ENCODE data around the gene ITGBL1.

Gene ITGBL1

DNA sequence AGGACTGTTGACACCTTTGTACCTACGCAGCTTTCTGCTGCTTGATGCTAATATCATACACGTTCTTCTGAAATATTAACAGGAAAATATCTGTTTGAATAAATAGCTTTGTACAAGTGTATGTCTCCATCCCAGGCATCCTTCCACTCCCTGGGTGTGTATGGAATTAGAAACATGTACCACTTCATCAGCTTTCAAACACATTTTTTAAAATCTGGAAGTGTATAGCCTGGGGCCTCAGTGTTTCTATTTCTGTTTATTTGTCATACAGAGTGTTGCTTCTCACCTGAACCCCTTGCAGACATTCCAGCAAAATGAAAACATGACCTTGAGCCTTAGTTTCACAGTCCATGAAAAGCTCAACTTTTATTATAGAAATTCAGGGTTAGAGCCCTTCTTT is 168.6 kb downstream of the ITGBL1 start:
- Histone ChIP-seq H2AK5ac (ENCODE audit: low read length, severe bottlenecking) (no peak overlapping the region), H2AFZ (ENCODE audit: low read depth, low read length) (no peak overlapping the region), H3K4me3 (ENCODE audit: insufficient read depth in 1 of 2, low read depth in 1 of 2, low read length in 2 of 2) (no peak overlapping the region), H4K8ac (ENCODE audit: low read length) (no peak overlapping the region), H3K9me3 (ENCODE audit: control insufficient read depth, low read length) (no peaks in the 10 kb centered on the region), H3K18ac (ENCODE audit: low read depth in 1 of 2, low read length in 2 of 2) (no peak overlapping the region), H2BK120ac (ENCODE audit: low read depth, low read length) (no peak overlapping the region), H2BK5ac (ENCODE audit: low read depth, low read length, poor library complexity, severe bottlenecking) (no peak overlapping the region), H3K23ac (ENCODE audit: low read length in 2 of 2) (no peak overlapping the region), H2BK12ac (ENCODE audit: low read length in 2 of 2) (no peak overlapping the region), H3K27ac (ENCODE audit: low read length, poor library complexity, severe bottlenecking) (no peak overlapping the region), H2BK15ac (ENCODE audit: low read depth, poor library complexity, severe bottlenecking) (no peak overlapping the region), H4K91ac (ENCODE audit: low read length) (no peak overlapping the region), H3K4me1 (ENCODE audit: control insufficient read depth, insufficient read depth, low read depth, low read length) (peaks cover 3% of the 10 kb centered on the region), H3K4me2 (ENCODE audit: low read length, poor library complexity, severe bottlenecking) (no peak overlapping the region), H3K14ac (ENCODE audit: low read length in 2 of 2) (no peak overlapping the region), H3K4ac (ENCODE audit: low read depth in 1 of 2, low read length in 2 of 2) (no peak overlapping the region), H3K9ac (ENCODE audit: low read length) (no peak overlapping the region), H3K27me3 (ENCODE audit: control insufficient read depth in 1 of 2, insufficient read depth in 1 of 2, low read length in 2 of 2) (no peaks in the 10 kb centered on the region), H3K36me3 (ENCODE audit: control insufficient read depth in 1 of 2, insufficient read depth in 2 of 2, low read depth in 1 of 2, low read length in 2 of 2) (peaks cover 0 to 4% of the 10 kb centered on the region in 2 experiments), H3K79me1 (replicated peaks; ENCODE audit: low read length, poor library complexity, severe bottlenecking) (no peaks in the 10 kb centered on the region)
- WGBS, result no CpG with 5 or more reads among the region's 2 CpGs
- DNase-seq, result no peak

DNA sequence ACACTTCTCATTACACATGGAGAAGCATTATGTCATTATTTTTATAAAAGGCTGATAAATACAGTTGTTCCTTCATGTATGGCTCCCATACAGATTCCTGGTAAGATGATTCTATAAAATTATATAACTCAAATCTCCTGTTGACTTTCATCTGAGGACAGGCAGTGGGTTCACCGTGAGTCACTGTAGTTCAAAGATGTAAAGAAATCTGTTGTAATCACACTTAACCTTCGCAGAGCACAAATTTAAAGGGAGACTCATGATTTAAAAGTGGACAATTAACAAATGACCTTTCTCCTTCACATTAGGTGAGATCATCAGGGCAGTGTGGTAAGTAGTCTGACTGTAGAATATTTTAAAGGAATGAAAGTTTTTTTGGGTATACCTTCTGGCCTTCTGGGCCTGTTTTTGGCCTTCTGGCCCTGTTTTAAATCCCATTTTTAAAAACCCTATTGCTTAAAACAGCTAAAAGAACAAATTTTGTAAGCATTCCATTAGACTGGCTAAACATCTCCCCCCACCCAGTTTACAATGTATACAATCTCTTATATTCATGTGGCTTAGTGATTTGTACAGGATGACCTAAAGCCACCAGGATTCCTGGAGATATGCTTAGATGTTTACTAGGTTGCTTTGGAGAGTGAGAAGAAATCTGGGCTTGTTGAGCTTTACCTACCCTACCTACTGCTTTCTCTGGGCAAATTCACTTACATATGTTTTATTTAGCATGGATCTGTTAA is 171.2 kb downstream of the ITGBL1 start:
- no peaks in the 10 kb centered on the region for H3K9me3 ChIP-seq (ENCODE audit: control insufficient read depth, low read length)

DNA sequence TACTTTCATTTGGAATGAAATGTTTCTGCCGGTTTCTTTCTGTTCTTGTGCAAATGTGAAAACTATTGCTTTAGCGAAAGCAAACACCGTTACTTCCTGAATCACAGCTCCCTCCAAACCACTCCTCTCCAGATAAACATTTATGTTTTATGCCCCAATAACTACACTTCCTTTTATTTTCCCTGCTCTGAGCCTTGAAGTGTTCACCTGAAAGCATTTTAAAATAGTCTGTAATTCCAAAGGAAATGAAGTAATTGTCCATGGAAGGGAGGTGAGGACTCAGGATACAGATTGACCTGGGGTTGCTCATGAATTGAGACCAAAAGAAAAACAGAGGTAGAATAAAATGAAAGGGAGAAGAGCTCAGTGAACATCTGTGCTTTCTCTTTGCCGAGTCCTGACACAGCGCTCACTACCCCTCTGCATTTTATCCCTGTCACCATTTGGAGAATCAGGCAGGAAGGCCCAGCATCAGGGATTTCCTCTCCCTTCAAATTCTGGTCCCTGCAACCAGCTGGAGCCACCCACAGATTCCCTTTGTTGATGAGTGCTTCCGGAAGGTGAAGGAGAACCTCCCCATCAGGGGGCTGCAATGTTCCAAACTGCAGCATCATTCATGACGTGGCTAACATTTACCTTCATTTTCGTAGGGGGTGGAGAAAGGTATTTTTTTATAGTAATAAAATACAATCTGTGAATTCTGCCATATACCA is 171.9 kb downstream of the ITGBL1 start:
- Histone ChIP-seq H3K9ac (ENCODE audit: low read length) (peak overlapping the region; percentile 72), H3K27ac (ENCODE audit: low read length, poor library complexity, severe bottlenecking) (peak overlapping the region; percentile 92), H3K23ac (ENCODE audit: low read length in 2 of 2) (no peak overlapping the region), H2BK15ac (ENCODE audit: low read depth, poor library complexity, severe bottlenecking) (no peak overlapping the region), H2AK5ac (ENCODE audit: low read length, severe bottlenecking) (peak overlapping the region; percentile 65), H3K4me2 (ENCODE audit: low read length, poor library complexity, severe bottlenecking) (no peak overlapping the region), H3K4me1 (ENCODE audit: control insufficient read depth, insufficient read depth, low read depth, low read length) (peaks cover 4% of the 10 kb centered on the region), H3K14ac (ENCODE audit: low read length in 2 of 2) (no peak overlapping the region), H2AFZ (ENCODE audit: low read depth, low read length) (no peak overlapping the region), H3K79me1 (replicated peaks; ENCODE audit: low read length, poor library complexity, severe bottlenecking) (no peaks in the 10 kb centered on the region), H2BK5ac (ENCODE audit: low read depth, low read length, poor library complexity, severe bottlenecking) (peak overlapping the region; percentile 35), H3K4me3 (ENCODE audit: insufficient read depth in 1 of 2, low read depth in 1 of 2, low read length in 2 of 2) (no peak overlapping the region), H3K4ac (ENCODE audit: low read depth in 1 of 2, low read length in 2 of 2) (no peak overlapping the region), H3K27me3 (ENCODE audit: control insufficient read depth in 1 of 2, insufficient read depth in 1 of 2, low read length in 2 of 2) (no peaks in the 10 kb centered on the region), H3K9me3 (ENCODE audit: control insufficient read depth, low read length) (no peaks in the 10 kb centered on the region), H2BK120ac (ENCODE audit: low read depth, low read length) (no peak overlapping the region), H3K18ac (ENCODE audit: low read depth in 1 of 2, low read length in 2 of 2) (no peak overlapping the region), H3K36me3 (ENCODE audit: control insufficient read depth in 1 of 2, insufficient read depth in 2 of 2, low read depth in 1 of 2, low read length in 2 of 2) (peaks cover 0 to 4% of the 10 kb centered on the region in 2 experiments), H2BK12ac (ENCODE audit: low read length in 2 of 2) (no peak overlapping the region), H4K91ac (ENCODE audit: low read length) (no peak overlapping the region), H4K8ac (ENCODE audit: low read length) (peak overlapping the region; percentile 75)
- DNase-seq, result peak; percentile 26
- WGBS, result 56% methylated on average over 6 of the region's 8 CpGs

More for the DNA sequence above, 171.2 kb downstream of the ITGBL1 start:
- Histone ChIP-seq H4K91ac (ENCODE audit: low read length) (no peak overlapping the region), H3K27ac (ENCODE audit: low read length, poor library complexity, severe bottlenecking) (peak overlapping the region; percentile 92), H3K4me1 (ENCODE audit: control insufficient read depth, insufficient read depth, low read depth, low read length) (peaks cover 4% of the 10 kb centered on the region), H3K18ac (ENCODE audit: low read depth in 1 of 2, low read length in 2 of 2) (no peak overlapping the region), H3K4me3 (ENCODE audit: insufficient read depth in 1 of 2, low read depth in 1 of 2, low read length in 2 of 2) (no peak overlapping the region), H2AFZ (ENCODE audit: low read depth, low read length) (no peak overlapping the region), H3K4me2 (ENCODE audit: low read length, poor library complexity, severe bottlenecking) (no peak overlapping the region), H3K9ac (ENCODE audit: low read length) (peak overlapping the region; percentile 72), H3K14ac (ENCODE audit: low read length in 2 of 2) (no peak overlapping the region), H2BK5ac (ENCODE audit: low read depth, low read length, poor library complexity, severe bottlenecking) (no peak overlapping the region), H4K8ac (ENCODE audit: low read length) (no peak overlapping the region), H3K79me1 (replicated peaks; ENCODE audit: low read length, poor library complexity, severe bottlenecking) (no peaks in the 10 kb centered on the region), H2BK120ac (ENCODE audit: low read depth, low read length) (no peak overlapping the region), H3K36me3 (ENCODE audit: control insufficient read depth in 1 of 2, insufficient read depth in 2 of 2, low read depth in 1 of 2, low read length in 2 of 2) (peaks cover 0 to 4% of the 10 kb centered on the region in 2 experiments), H3K27me3 (ENCODE audit: control insufficient read depth in 1 of 2, insufficient read depth in 1 of 2, low read length in 2 of 2) (no peaks in the 10 kb centered on the region), H2BK12ac (ENCODE audit: low read length in 2 of 2) (no peak overlapping the region), H3K23ac (ENCODE audit: low read length in 2 of 2) (no peak overlapping the region), H2AK5ac (ENCODE audit: low read length, severe bottlenecking) (no peak overlapping the region), H2BK15ac (ENCODE audit: low read depth, poor library complexity, severe bottlenecking) (no peak overlapping the region), H3K4ac (ENCODE audit: low read depth in 1 of 2, low read length in 2 of 2) (no peak overlapping the region)
- 0% methylated on average over 1 of the region's 2 CpGs for WGBS
- peak; percentile 40 for DNase-seq

DNA sequence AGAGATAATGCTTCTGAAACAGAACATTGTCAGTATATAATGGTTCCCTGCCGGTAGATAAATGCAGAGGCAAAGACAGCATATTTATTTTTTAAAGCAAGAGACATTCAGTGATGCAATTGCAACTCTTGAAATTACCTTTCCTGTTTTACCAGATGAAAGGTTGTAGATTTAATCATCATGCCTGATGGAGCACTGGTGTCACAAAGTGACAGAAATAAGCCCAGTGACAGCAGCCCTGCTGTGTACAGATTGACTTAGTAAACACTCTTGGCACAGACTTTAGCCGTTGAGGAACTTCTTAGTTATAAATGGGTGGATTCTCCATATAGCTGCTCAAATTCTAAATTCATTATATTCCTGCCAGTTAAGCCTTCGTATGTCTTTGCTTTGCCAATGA is 172.5 kb downstream of the ITGBL1 start:
- H4K91ac ChIP-seq (ENCODE audit: low read length), result no peak overlapping the region
- no peaks in the 10 kb centered on the region for H3K27me3 ChIP-seq (ENCODE audit: control insufficient read depth in 1 of 2, insufficient read depth in 1 of 2, low read length in 2 of 2)
- 100% methylated on average over 1 of the region's 3 CpGs for WGBS
- H2AK5ac ChIP-seq (ENCODE audit: low read length, severe bottlenecking), result no peak overlapping the region
- H3K4me2 ChIP-seq (ENCODE audit: low read length, poor library complexity, severe bottlenecking), result no peak overlapping the region
- no peak overlapping the region for H3K9ac ChIP-seq (ENCODE audit: low read length)
- no peak for DNase-seq
- no peak overlapping the region for H3K23ac ChIP-seq (ENCODE audit: low read length in 2 of 2)
- no peak overlapping the region for H3K14ac ChIP-seq (ENCODE audit: low read length in 2 of 2)
- no peak overlapping the region for H2BK120ac ChIP-seq (ENCODE audit: low read depth, low read length)
- H3K4me1 ChIP-seq (ENCODE audit: control insufficient read depth, insufficient read depth, low read depth, low read length), result peaks cover 4% of the 10 kb centered on the region
- no peak overlapping the region for H4K8ac ChIP-seq (ENCODE audit: low read length)
- H3K18ac ChIP-seq (ENCODE audit: low read depth in 1 of 2, low read length in 2 of 2), result no peak overlapping the region
- no peak overlapping the region for H3K4me3 ChIP-seq (ENCODE audit: insufficient read depth in 1 of 2, low read depth in 1 of 2, low read length in 2 of 2)
- no peak overlapping the region for H2BK15ac ChIP-seq (ENCODE audit: low read depth, poor library complexity, severe bottlenecking)
- no peak overlapping the region for H2BK12ac ChIP-seq (ENCODE audit: low read length in 2 of 2)
- no peak overlapping the region for H2BK5ac ChIP-seq (ENCODE audit: low read depth, low read length, poor library complexity, severe bottlenecking)
- H2AFZ ChIP-seq (ENCODE audit: low read depth, low read length), result no peak overlapping the region
- no peak overlapping the region for H3K4ac ChIP-seq (ENCODE audit: low read depth in 1 of 2, low read length in 2 of 2)
- H3K9me3 ChIP-seq (ENCODE audit: control insufficient read depth, low read length), result no peaks in the 10 kb centered on the region
- peaks cover 0 to 4% of the 10 kb centered on the region in 2 experiments for H3K36me3 ChIP-seq (ENCODE audit: control insufficient read depth in 1 of 2, insufficient read depth in 2 of 2, low read depth in 1 of 2, low read length in 2 of 2)
- H3K79me1 ChIP-seq (replicated peaks; ENCODE audit: low read length, poor library complexity, severe bottlenecking), result no peaks in the 10 kb centered on the region
- H3K27ac ChIP-seq (ENCODE audit: low read length, poor library complexity, severe bottlenecking), result no peak overlapping the region
